OCI-LY3 (cell line): ENCODE measurements around the gene HNRNPUL2.

Source experiments
- EZH2phosphoT487 ChIP-seq: fragments of 200-600 bp; shearing (Covaris generic); IDR thresholded peaks from 2 replicates; pipeline ENCODE4 v1.6.1; 2018; ENCODE audit warnings: antibody characterized with exemption, mixed run types, low read depth
- TF ChIP-seq, protein P1 (sequence below): fragments of 200-600, 300-600 bp; sonication (generic); IDR thresholded peaks from 2 replicates; pipeline ENCODE4 v1.5.1; 2014; ENCODE audit warnings: antibody characterized with exemption, low read length, low read depth

DNA sequence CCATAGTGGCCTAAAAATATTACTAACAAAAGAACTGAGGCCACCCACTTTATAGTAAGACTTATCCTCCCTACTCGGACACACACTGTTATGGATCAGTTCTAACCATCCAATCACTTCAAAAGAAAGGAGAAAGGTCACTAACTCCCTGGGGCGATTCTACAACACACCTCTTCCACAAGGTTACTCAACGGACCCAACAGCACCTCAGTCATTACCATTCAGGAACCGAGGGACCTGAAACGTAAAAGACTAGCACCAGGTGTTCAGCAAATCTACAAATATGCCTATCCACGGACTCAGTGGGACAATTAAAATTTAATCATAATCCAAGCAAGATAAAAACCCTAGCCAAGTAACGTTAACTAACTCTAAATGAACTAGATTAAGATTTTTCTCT lies 1.6 kb downstream of the HNRNPUL2 start:
- TF ChIP-seq, protein P1, sequence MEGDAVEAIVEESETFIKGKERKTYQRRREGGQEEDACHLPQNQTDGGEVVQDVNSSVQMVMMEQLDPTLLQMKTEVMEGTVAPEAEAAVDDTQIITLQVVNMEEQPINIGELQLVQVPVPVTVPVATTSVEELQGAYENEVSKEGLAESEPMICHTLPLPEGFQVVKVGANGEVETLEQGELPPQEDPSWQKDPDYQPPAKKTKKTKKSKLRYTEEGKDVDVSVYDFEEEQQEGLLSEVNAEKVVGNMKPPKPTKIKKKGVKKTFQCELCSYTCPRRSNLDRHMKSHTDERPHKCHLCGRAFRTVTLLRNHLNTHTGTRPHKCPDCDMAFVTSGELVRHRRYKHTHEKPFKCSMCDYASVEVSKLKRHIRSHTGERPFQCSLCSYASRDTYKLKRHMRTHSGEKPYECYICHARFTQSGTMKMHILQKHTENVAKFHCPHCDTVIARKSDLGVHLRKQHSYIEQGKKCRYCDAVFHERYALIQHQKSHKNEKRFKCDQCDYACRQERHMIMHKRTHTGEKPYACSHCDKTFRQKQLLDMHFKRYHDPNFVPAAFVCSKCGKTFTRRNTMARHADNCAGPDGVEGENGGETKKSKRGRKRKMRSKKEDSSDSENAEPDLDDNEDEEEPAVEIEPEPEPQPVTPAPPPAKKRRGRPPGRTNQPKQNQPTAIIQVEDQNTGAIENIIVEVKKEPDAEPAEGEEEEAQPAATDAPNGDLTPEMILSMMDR = no peak
- TF ChIP-seq EZH2phosphoT487 = no peak
